ENCODE results near the gene NUP43. TPM values are rescaled to one million over a fixed set of nuclear protein-coding genes. Genes with fewer than 3 reads are reported as not detected.
A peak's percentile ranks its signal among the peaks of the same experiment; 100 is the strongest.

NUP43 gene
- total and polyA plus RNA-seq, 8 donors: 28.7 to 49.6 (median 44.7) TPM

DNA sequence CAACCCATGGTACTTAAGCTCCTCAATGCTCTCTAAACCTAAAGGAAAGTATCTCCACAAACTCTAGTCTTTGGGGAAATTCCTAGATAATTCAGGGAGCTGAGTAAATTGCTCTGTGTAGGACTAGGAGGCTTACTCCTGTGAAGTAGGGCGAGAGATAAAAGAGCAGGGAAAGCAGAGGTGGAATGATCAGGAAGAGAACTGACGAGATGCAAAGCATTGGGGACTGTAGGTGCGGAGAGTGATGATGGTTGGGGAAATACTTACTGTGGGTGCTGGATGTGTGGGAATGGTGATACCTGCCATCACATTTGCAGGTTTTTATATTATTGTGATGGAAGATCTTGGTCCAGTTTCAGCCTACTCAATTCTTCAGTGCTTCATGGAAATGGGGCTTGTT, 26.8 kb downstream of the NUP43 start:
- Histone ChIP-seq H3K27me3 (no peaks in the 10 kb centered on the region), H3K27ac (no peak overlapping the region), H3K36me3 (no peaks in the 10 kb centered on the region), H3K4me3 (no peak overlapping the region), H3K9me3 (no peaks in the 10 kb centered on the region), H3K4me1 (peaks cover 0 to 40% of the 10 kb centered on the region in 2 donors)
- intact Hi-C loops (cut with DNase I): no loop called here
- no peak for DNase-seq
- TF ChIP-seq, protein P1, sequence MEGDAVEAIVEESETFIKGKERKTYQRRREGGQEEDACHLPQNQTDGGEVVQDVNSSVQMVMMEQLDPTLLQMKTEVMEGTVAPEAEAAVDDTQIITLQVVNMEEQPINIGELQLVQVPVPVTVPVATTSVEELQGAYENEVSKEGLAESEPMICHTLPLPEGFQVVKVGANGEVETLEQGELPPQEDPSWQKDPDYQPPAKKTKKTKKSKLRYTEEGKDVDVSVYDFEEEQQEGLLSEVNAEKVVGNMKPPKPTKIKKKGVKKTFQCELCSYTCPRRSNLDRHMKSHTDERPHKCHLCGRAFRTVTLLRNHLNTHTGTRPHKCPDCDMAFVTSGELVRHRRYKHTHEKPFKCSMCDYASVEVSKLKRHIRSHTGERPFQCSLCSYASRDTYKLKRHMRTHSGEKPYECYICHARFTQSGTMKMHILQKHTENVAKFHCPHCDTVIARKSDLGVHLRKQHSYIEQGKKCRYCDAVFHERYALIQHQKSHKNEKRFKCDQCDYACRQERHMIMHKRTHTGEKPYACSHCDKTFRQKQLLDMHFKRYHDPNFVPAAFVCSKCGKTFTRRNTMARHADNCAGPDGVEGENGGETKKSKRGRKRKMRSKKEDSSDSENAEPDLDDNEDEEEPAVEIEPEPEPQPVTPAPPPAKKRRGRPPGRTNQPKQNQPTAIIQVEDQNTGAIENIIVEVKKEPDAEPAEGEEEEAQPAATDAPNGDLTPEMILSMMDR (IDR thresholded peaks at IDR 0.05): no peak
- ATAC-seq: no peak

DNA sequence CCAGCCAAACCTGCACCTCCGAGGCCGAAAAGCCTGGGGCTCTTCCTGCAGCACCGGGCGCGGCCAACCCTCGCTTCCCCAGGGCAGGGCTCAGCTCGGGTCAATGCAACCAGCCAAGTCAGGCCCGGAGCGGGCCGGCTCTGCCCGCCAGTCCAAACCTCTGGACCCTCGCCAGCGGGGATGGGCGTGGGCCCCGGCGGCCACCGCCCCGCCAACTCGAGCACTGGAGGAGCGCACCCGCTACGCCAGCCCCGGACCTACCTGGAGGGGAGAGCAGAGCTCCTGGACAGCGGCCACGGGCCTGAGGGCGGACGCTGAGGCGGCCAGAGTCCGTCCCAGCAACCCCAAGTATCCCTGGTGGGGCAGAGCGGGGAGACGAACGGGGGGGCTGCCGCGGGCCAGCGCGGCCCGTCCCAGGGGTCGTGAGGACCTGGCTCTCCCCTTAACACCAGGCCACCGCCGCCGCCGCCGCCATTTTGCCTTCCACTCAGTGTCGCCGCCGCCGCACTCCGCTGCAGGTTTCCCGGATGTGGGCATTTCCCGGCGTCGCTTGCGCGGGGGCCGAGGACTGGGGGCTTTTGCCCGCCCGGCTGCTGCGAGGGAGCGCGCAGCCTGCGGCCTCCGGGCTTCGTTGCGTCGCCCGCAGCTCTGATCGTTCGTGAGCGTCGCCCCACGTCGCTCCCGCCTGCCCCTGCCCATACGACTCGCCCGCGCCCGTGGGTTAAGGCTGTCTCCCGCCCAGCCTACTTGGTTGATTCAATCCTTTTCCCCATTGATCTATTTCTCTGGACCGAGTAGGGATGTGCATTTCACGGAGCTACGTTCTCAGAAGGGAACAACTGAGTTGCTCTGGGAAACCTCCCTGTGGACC, 28.5 kb downstream of the NUP43 start, which contains the start of gene LATS1:
LATS1 (minus strand) TSS at position 514 of the 871 bp plus-strand sequence. CDS start 15,975 bp downstream, outside the sequence.
- TF ChIP-seq, protein P1 (IDR thresholded peaks at IDR 0.05): no peak
- DNase-seq: peak; percentile 84 to 98 (median 91)
- intact Hi-C loops (cut with DNase I): no loop called here
- H3K4me1 ChIP-seq: peaks cover 0 to 48% of the 10 kb centered on the region in 2 donors
- peak within 1 kb of the TSS; percentile 80 to 94 for H3K4me3 ChIP-seq
- H3K36me3 ChIP-seq: peaks cover 0 to 3% of the 10 kb centered on the region in 2 donors
- H3K27me3 ChIP-seq: no peaks in the 10 kb centered on the region
- H3K27ac ChIP-seq: peak within 1 kb of the TSS; percentile 97 to 98
- ATAC-seq: peak; percentile 94
- no peaks in the 10 kb centered on the region for H3K9me3 ChIP-seq

- no peak for DNase-seq
- H3K9me3 ChIP-seq: no peaks in the 10 kb centered on the region
- H3K27me3 ChIP-seq: no peaks in the 10 kb centered on the region
- TF ChIP-seq, protein P1 (IDR thresholded peaks at IDR 0.05): no peak
- H3K4me3 ChIP-seq: peak overlapping the region; percentile 80 to 94
- ATAC-seq: peak; percentile 10
- peaks cover 0 to 48% of the 10 kb centered on the region in 2 donors for H3K4me1 ChIP-seq
- H3K27ac ChIP-seq: peak overlapping the region; percentile 97 to 98
- intact Hi-C loops (cut with DNase I): no loop called here
- peaks cover 0 to 6% of the 10 kb centered on the region in 2 donors for H3K36me3 ChIP-seq
Observed at GRCh38 chr6:149717255-149717587, 29.1 kb downstream of the NUP43 start.

DNA sequence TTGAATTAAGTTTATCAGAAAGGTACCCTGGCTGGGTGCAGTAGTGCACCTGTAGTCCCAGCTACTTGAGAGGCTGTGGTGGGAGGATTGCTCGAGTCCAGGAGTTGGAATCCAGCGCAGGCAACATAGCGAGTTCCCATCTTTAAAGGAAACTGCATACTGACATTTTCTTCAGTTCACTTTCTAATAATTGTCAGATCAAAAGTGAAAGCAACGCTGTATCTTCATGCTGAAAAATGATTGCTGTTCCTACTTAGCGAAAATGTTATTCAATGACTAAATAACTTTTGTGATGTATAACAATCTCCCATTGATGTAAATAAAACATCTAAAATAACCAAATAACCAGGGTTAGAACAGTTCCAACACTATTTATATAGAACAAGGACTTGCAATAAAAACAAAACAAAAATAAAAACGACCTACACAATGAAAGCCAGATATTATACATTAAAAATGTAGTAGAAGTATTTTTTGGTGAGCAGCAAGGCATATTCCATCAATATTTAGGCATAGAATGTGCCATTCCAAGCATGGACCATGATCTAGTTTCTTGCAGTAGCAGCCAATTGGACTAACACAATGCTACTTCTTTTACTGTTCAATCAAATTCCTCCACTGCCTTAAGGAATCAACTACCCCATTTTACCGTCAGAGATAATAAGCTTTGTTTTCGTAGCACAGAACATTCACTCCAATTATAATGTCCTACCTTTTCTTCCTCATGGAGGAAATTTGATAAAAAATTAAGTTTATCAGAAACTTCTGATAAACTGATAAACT, 30.0 kb downstream of the NUP43 start:
- peaks cover 0 to 6% of the 10 kb centered on the region in 2 donors for H3K36me3 ChIP-seq
- H3K4me1 ChIP-seq: peaks cover 0 to 48% of the 10 kb centered on the region in 2 donors
- TF ChIP-seq, protein P1 (IDR thresholded peaks at IDR 0.05): no peak
- ATAC-seq: no peak
- H3K27me3 ChIP-seq: no peaks in the 10 kb centered on the region
- intact Hi-C loops (cut with DNase I): no loop called here
- H3K9me3 ChIP-seq: no peaks in the 10 kb centered on the region
- DNase-seq: no peak
- H3K4me3 ChIP-seq: peak overlapping the region; percentile 80 to 94
- peak overlapping the region; percentile 20 to 97 for H3K27ac ChIP-seq

DNA sequence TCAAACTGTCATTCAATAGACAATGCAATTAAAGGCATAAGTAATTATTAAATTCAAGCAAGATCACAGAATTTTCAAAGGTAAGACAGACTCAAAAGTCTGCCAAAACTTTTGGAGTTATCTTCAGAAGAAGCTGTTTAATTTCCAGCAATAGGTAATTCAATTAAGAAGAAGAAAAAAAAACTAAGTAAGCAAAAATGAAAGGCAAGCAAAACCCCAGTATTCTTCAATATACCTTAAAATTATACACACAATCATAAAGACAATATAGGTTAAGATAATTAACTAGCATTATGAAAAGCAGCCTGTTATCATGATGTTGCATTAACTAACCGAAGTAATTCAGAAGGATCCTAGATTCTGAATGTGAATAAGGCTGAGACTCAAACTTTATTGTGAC, 31.9 kb downstream of the NUP43 start:
- no peaks in the 10 kb centered on the region for H3K27me3 ChIP-seq
- no peak for DNase-seq
- peaks cover 0 to 6% of the 10 kb centered on the region in 2 donors for H3K36me3 ChIP-seq
- ATAC-seq: no peak
- no peak overlapping the region for H3K4me3 ChIP-seq
- TF ChIP-seq, protein P1 (IDR thresholded peaks at IDR 0.05): no peak
- no peaks in the 10 kb centered on the region for H3K9me3 ChIP-seq
- peaks cover 0 to 65% of the 10 kb centered on the region in 2 donors for H3K4me1 ChIP-seq
- intact Hi-C loops (cut with DNase I): no loop called here
- H3K27ac ChIP-seq: no peak overlapping the region

Measured in left lung (tissue), 10 donors.